Gastroesophageal sphincter (tissue), 4 donors: ENCODE results near the gene SP7. TPM values are rescaled to one million over a fixed set of nuclear protein-coding genes. Genes with fewer than 3 reads are reported as not detected.

Source experiments
- ATAC-seq: fragments of 150-250 bp; one replicate; pipeline ENCODE4 v1.9.1; 2016; ENCODE audit warnings: mild to moderate bottlenecking, moderate library complexity
- H3K27ac ChIP-seq, 4 donors: fragments of 200-600 bp; sonication (generic) in 3 of 4; 1 replicate in 3 of 4; 2 replicates in 1 of 4; pipeline ENCODE4 v1.5.1; 2016 to 2019
- H3K27me3 ChIP-seq: fragments of 200-600 bp; sonication (generic); one replicate; pipeline ENCODE4 v1.5.1; 2019
- H3K36me3 ChIP-seq, 2 donors: fragments of 200-600 bp; sonication (generic); one replicate each; pipeline ENCODE4 v1.5.1; 2019; ENCODE audit warnings: control low read depth in 1 of 2
- H3K4me1 ChIP-seq, 3 donors: fragments of 200-600 bp; sonication (generic); 1 replicate in 2 of 3; 2 replicates in 1 of 3; pipeline ENCODE4 v1.5.1; 2016 to 2019; ENCODE audit warnings: control low read depth in 2 of 3
- H3K4me3 ChIP-seq, 2 donors: fragments of 200-600 bp; sonication (generic); one replicate each; pipeline ENCODE4 v1.5.1; 2019; ENCODE audit warnings: mild to moderate bottlenecking in 1 of 2, moderate library complexity in 1 of 2
- H3K9me3 ChIP-seq, 3 donors: fragments of 200-600 bp; sonication (generic); one replicate each; pipeline ENCODE4 v1.5.1; 2017 to 2019; ENCODE audit warnings: control low read depth in 2 of 3
- CTCF ChIP-seq, 4 experiments: fragments of 200-600 bp in 2 of 4; fragments of 450-650 bp in 2 of 4; sonication (generic) in 1 of 4; IDR thresholded peaks; one replicate each; pipeline ENCODE4 v1.5.1; 2017 to 2019; ENCODE audit warnings: antibody characterized with exemption in 4 of 4, mild to moderate bottlenecking in 2 of 4, moderate library complexity in 2 of 4
- EP300 ChIP-seq: sonication (generic); formaldehyde crosslinking; IDR thresholded peaks from one replicate; pipeline ENCODE4 v1.6.1; 2017; ENCODE audit warnings: antibody characterized with exemption, mild to moderate bottlenecking
- POLR2A ChIP-seq, 2 donors: fragments of 450-650 bp; IDR thresholded peaks; one replicate each; pipeline ENCODE4 v1.6.1; 2017; ENCODE audit warnings: antibody characterized with exemption in 2 of 2, mild to moderate bottlenecking in 2 of 2, moderate library complexity in 1 of 2
- POLR2AphosphoS5 ChIP-seq: sonication (generic); formaldehyde crosslinking; IDR thresholded peaks from one replicate; pipeline ENCODE4 v1.6.1; 2017; ENCODE audit warnings: antibody characterized with exemption
- WGBS, 2 donors: methylation state at CpG; one replicate each; pipeline ENCODE4 v1.1.5; 2018; ENCODE audit warnings: low coverage in 1 of 2; 5-methylcytosine and 5-hydroxymethylcytosine counted together
- total RNA-seq, 4 donors: library from RNA; depleted of rRNA; stranded (reverse); fragments of >200 nt; gene quantifications; one replicate each; pipeline ENCODE4 v1.1.0, GENCODE V29; 2016

Gene SP7
- total RNA-seq, 4 donors from 2014 or later: not detected

DNA sequence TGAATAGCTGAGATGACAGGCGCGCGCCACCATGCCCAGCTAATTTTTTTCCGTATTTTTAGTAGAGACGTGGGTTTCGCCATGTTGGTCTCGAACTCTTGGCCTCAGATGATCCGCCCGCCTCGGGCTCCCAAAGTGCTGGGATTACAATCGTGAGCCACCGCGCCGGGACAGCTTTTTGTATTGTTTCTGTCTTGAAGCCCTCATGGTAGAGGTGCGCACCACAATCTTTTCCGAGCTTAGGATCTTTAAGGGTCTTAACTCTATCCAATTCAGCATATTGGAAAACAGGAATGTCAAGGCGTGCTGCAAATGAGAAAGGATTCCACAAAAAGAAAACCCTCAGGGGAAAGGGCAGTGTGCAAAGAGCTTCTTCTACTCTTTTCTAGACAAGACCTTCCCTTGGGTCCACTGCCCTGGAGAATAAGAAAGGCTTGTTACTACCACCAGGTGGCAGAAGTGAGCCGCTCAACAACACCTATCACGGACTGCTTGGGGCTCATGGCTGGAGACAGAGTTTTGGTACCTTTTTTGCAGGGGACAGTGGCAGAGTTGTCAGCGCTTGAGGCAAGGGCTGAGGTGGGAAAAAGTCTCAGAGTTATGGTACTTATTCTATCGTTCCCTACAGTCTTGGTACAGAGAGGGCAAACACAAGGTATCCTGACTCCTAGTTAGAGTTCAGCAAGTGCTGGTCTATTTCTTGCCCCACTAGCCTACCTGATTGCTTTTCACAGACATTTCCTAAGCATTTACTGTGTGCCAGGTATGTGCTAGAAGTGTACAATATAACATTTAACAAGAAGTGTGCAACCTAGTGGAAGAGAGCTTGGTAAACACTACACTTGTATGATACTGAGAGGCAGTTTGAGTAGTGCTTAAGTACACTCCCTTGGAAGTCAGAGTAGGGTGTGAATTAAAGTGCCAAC, 16.4 kb upstream of the SP7 start:
- peak; percentile 94 for ATAC-seq
- no peak for TF ChIP-seq POLR2AphosphoS5
- peak in 3 of 4 experiments; percentile 91 to 93 (median 92) for TF ChIP-seq CTCF (IDR thresholded peaks at IDR 0.05)
- Histone ChIP-seq H3K36me3 (no peaks in the 10 kb centered on the region), H3K4me3 (no peak overlapping the region), H3K4me1 (peaks cover 0 to 8% (median 3%) of the 10 kb centered on the region in 3 donors), H3K27ac (no peak overlapping the region), H3K9me3 (no peaks in the 10 kb centered on the region), H3K27me3 (no peaks in the 10 kb centered on the region)
- 47 to 58% methylated on average over 14 to 16 of the region's 21 CpGs for WGBS, 2 donors

- Histone ChIP-seq H3K4me1 (peaks cover 0 to 31% (median 12%) of the 10 kb centered on the region in 3 donors), H3K9me3 (no peaks in the 10 kb centered on the region), H3K27me3 (no peaks in the 10 kb centered on the region), H3K36me3 (no peaks in the 10 kb centered on the region), H3K27ac (no peak overlapping the region), H3K4me3 (no peak overlapping the region)
- no peak for ATAC-seq
- no peak for TF ChIP-seq POLR2A (IDR thresholded peaks at IDR 0.05)
- TF ChIP-seq CTCF (IDR thresholded peaks at IDR 0.05): no peak
- TF ChIP-seq EP300: no peak
- TF ChIP-seq POLR2AphosphoS5: no peak
- 79 to 89% methylated on average over 4 of the region's 4 CpGs for WGBS, 2 donors
Measured at GRCh38 chr12:53347905-53348304, 11.8 kb upstream of the SP7 start.

DNA sequence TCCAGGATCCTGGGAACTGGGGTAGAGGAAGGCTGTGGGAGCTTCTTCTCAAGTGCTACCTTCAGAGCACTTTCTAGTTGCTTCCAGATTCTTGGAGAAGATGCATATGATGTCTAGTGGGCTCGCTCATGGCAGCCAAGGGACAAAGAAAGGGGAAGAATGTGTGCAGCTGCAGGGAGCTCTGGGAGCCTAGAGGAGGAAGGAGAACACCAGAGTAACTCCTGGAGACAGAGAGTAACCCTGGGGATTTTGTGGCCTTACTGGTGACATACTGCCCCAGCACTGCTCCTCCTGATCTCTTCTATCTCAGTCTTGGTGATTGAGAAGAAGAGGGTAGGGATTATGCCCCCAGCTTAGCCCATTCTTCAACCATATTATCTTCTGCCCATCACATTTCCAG, 10.3 kb upstream of the SP7 start:
- peaks cover 0 to 24% (median 9%) of the 10 kb centered on the region in 3 donors for H3K4me1 ChIP-seq
- ATAC-seq: no peak
- WGBS, 2 donors: 80% methylated on average over 1 of the region's 1 CpG; no CpG with 5 or more reads in 1 of the 2 donors
- no peaks in the 10 kb centered on the region for H3K36me3 ChIP-seq
- H3K27me3 ChIP-seq: no peaks in the 10 kb centered on the region
- TF ChIP-seq POLR2A (IDR thresholded peaks at IDR 0.05): no peak
- TF ChIP-seq POLR2AphosphoS5: no peak
- TF ChIP-seq EP300: no peak
- no peak for TF ChIP-seq CTCF (IDR thresholded peaks at IDR 0.05)
- H3K27ac ChIP-seq: peak overlapping the region in 1 of 4 donors; percentile 92
- H3K9me3 ChIP-seq: no peaks in the 10 kb centered on the region
- no peak overlapping the region for H3K4me3 ChIP-seq

DNA sequence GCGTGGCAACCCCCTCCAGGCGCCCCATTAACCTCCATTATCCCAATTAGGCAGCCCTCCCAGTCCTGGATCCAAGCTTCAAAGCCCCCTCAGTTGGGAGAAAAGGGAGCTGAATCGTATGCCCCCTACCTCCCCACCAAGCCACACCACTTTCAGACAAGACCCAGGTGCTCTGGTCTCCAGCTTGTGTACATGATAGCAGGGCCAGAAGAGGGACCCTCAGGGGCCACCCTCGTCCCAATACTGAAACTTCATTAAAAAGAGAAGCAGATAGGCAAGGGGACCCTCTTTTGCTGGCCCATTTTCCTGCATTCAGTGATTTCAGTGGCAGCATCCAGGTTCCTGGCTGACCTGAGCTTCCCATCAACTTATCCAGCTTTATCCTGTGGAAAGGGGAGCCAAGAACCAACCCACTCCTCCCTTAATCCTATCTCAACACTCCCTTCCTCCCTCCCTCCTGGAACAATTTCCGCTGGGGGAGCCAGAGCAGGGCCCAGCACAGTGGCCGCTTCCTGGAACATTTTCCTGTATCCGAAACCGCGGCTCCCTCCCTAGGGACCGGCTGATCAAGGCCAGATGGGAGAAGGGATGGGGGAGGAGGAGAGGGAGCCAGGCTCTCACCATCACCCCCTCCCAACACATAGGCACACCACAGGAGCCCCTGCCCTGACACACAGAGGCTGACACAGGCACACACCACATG, 9.5 kb upstream of the SP7 start:
- peak overlapping the region; percentile 65 to 94 (median 90) for H3K27ac ChIP-seq
- WGBS, 2 donors: 26% methylated on average over 2 of the region's 10 CpGs; no CpG with 5 or more reads in 1 of the 2 donors
- peaks cover 0 to 24% (median 9%) of the 10 kb centered on the region in 3 donors for H3K4me1 ChIP-seq
- peak; percentile 33 for ATAC-seq
- peak overlapping the region; percentile 66 to 78 for H3K4me3 ChIP-seq
- TF ChIP-seq CTCF (IDR thresholded peaks at IDR 0.05) (no peak), EP300 (no peak), POLR2AphosphoS5 (no peak), POLR2A (IDR thresholded peaks at IDR 0.05) (no peak)
- no peaks in the 10 kb centered on the region for H3K9me3 ChIP-seq
- no peaks in the 10 kb centered on the region for H3K36me3 ChIP-seq
- H3K27me3 ChIP-seq: no peaks in the 10 kb centered on the region
